Measurements from ENCODE around the gene NALCN.

DNA sequence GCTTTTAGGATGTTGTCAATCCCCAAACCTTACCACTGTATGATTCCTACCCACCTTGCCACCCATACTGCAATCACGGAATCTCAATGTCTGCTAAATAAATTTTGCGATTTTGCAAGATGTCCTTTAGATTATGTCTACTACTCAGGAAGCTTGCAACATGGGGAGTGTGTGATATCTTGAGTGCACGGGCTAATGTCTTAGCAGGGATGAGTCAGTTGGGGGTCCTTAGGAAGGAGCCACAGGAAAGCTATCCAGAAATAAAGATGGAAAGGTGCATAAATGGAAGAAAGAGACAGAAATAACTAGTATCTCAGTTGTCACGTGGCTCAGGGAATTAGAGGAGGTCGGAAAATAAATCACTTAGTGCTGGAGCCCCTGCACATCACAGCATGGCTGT, 77.1 kb downstream of the NALCN start:
- TF ChIP-seq GATA2 (IDR thresholded peaks at IDR 0.05; ENCODE audit: low read depth, low read length) (no peak), GATA3 (IDR thresholded peaks at IDR 0.05; ENCODE audit: low read depth, low read length) (no peak)
